K562 (cell line): ENCODE data around the gene ERICH6B. TPM values are rescaled to one million over a fixed set of nuclear protein-coding genes. Genes with fewer than 3 reads are reported as not detected.

ENCODE experiments used
- ATAC-seq: fragments of 200-7000 bp; cut with Tn5 transposase; 3 replicates; pipeline ENCODE4 v1.9.1; 2020; ENCODE audit warnings: moderate library complexity
- BruUV-seq: library from RNA; stranded (reverse); fragments of 400-500 nt; replicated peaks from 2 replicates; lab custom pipeline; 2021; lab: Mats Ljungman, UMichigan
- CTCF ChIA-PET: fragments of 300-600 bp; formaldehyde crosslinking; extraction: SDS; loops from one replicate; lab custom pipeline; 2021; ENCODE audit warnings: low intra/inter-chr PET ratio; lab: Yijun Ruan, JAX
- POLR2A ChIA-PET: fragments of 300-600, 350-650 bp; sonication (Branson Sonifier 250); formaldehyde crosslinking; extraction: SDS; loops from one replicate; lab custom pipeline; 2021; ENCODE audit warnings: antibody characterized with exemption, inconsistent platforms; lab: Yijun Ruan, JAX
- DNase-seq, 4 experiments: peaks; one replicate each; pipeline versions ENCODE4 v3.0.0 to v3.0.0-alpha.2; 2011 to 2018; ENCODE audit warnings: low spot score in 3 of 4, mixed read lengths in 3 of 4; ENCODE audit errors: extremely low read depth in 1 of 4
- FAIRE-seq: peaks from 2 replicates; lab custom pipeline; 2011; peaks lifted over from hg19 to GRCh38; lab: Jason Lieb, UNC
- H2AFZ ChIP-seq: 2 replicates; pipeline ENCODE4 v1.6.0; 2011; ENCODE audit warnings: low read depth, low read length, control low read depth, inconsistent platforms
- H3K27ac ChIP-seq: fragments of 200-600 bp; 3 replicates; pipeline ENCODE4 v1.8.0; 2011; ENCODE audit warnings: low read depth, mild to moderate bottlenecking, control low read depth, inconsistent platforms, low read length, moderate library complexity, mixed read lengths; ENCODE audit errors: extremely low read depth
- H3K27me3 ChIP-seq, 2 experiments: fragments of 300-600 bp in 1 of 2; 2 replicates in 1 of 2; 3 replicates in 1 of 2; pipeline versions ENCODE4 v1.6.0 to v1.8.0; 2011; ENCODE audit warnings: inconsistent platforms in 2 of 2, low read length in 2 of 2, mild to moderate bottlenecking in 1 of 2, mixed read lengths in 1 of 2, moderate library complexity in 1 of 2; ENCODE audit not compliant: control insufficient read depth in 2 of 2, insufficient read depth in 2 of 2
- H3K36me3 ChIP-seq: fragments of 300-600 bp; 3 replicates; pipeline ENCODE4 v1.8.0; 2011; ENCODE audit warnings: mild to moderate bottlenecking, low read length, inconsistent platforms; ENCODE audit not compliant: control insufficient read depth, insufficient read depth
- H3K4me1 ChIP-seq, 2 experiments: fragments of 200-600 bp in 1 of 2; replicated peaks in 1 of 2; 2 replicates in 1 of 2; 3 replicates in 1 of 2; pipeline versions ENCODE4 v1.5.1 to v1.8.0; 2011; ENCODE audit warnings: inconsistent platforms in 2 of 2, low read length in 2 of 2, mild to moderate bottlenecking in 1 of 2, mixed read lengths in 1 of 2, moderate library complexity in 1 of 2; ENCODE audit not compliant: control insufficient read depth in 2 of 2, insufficient read depth in 2 of 2
- H3K4me2 ChIP-seq: 2 replicates; pipeline ENCODE4 v1.6.1; 2011; ENCODE audit warnings: low read length, control low read depth, inconsistent platforms, mixed read lengths; ENCODE audit not compliant: insufficient read depth
- H3K4me3 ChIP-seq: fragments of 200-600 bp; sonication (generic), shearing (Covaris generic); 2 replicates; pipeline ENCODE4 v1.5.1; 2016; ENCODE audit warnings: control low read depth, inconsistent platforms
- H3K79me2 ChIP-seq: fragments of 200-600 bp; 3 replicates; pipeline ENCODE4 v1.8.0; 2011; ENCODE audit warnings: low read length, inconsistent platforms; ENCODE audit not compliant: control insufficient read depth, insufficient read depth
- H3K9ac ChIP-seq, 2 experiments: 2 replicates each; pipeline versions ENCODE4 v1.6.0 to v1.6.1; 2011; ENCODE audit warnings: low read depth in 2 of 2, low read length in 2 of 2, control low read depth in 1 of 2, inconsistent platforms in 1 of 2, mild to moderate bottlenecking in 1 of 2, mixed read lengths in 1 of 2; ENCODE audit not compliant: insufficient read depth in 1 of 2
- H3K9me1 ChIP-seq: one replicate; pipeline ENCODE4 v1.6.0; 2011; ENCODE audit warnings: inconsistent platforms, mild to moderate bottlenecking, low read length, moderate library complexity; ENCODE audit not compliant: control insufficient read depth, insufficient read depth
- H3K9me3 ChIP-seq: replicated peaks from 2 replicates; pipeline ENCODE4 v1.5.1; 2011; ENCODE audit warnings: low read depth, low read length, inconsistent platforms; ENCODE audit not compliant: control insufficient read depth, insufficient read depth
- H4K20me1 ChIP-seq: replicated peaks from 2 replicates; pipeline ENCODE4 v1.6.1; 2011; ENCODE audit warnings: low read length, inconsistent platforms, mixed read lengths; ENCODE audit not compliant: control insufficient read depth, insufficient read depth
- ARID3B ChIP-seq: fragments of 250-450 bp; sonication (Bioruptor Pico); IDR thresholded peaks from 2 replicates; pipeline ENCODE4 v1.4.0; 2020; ENCODE audit warnings: borderline replicate concordance
- ATF3 ChIP-seq, 2 experiments: fragments of 450-650 bp in 1 of 2; sonication (generic) in 1 of 2; formaldehyde crosslinking in 1 of 2; IDR thresholded peaks in 1 of 2; conservative IDR thresholded peaks in 1 of 2; 2 replicates each; pipeline versions ENCODE4 v1.6.1 to v1.8.1; 2016 to 2023; ENCODE audit warnings: mild to moderate bottlenecking in 2 of 2, moderate library complexity in 2 of 2, inconsistent platforms in 1 of 2, missing genetic modification reagents in 1 of 2
- ESRRB ChIP-seq: fragments of 250-450 bp; sonication (Bioruptor Pico); IDR thresholded peaks from 2 replicates; pipeline ENCODE4 v1.5.0; 2020; ENCODE audit warnings: mild to moderate bottlenecking, moderate library complexity, borderline replicate concordance
- FOS ChIP-seq: IDR thresholded peaks from 3 replicates; pipeline ENCODE4 v1.6.1; 2011; ENCODE audit not compliant: insufficient read length; ENCODE audit errors: extremely low read depth
- FOXM1 ChIP-seq, 2 experiments: fragments of 450-650 bp in 1 of 2; sonication (generic) in 1 of 2; formaldehyde crosslinking in 1 of 2; IDR thresholded peaks; 2 replicates each; pipeline versions ENCODE4 v1.6.1 to v1.9.0; 2017 to 2022; ENCODE audit warnings: low read depth in 2 of 2, mild to moderate bottlenecking in 2 of 2, missing genetic modification reagents in 1 of 2, moderate library complexity in 1 of 2
- GABPB2 ChIP-seq: fragments of 250-450 bp; sonication (Bioruptor Pico); conservative IDR thresholded peaks from 2 replicates; pipeline ENCODE4 v1.5.1; 2021; ENCODE audit warnings: mild to moderate bottlenecking
- KDM1A ChIP-seq, 2 experiments: fragments of 450-650 bp; IDR thresholded peaks; 2 replicates each; pipeline ENCODE4 v1.6.1; 2016; ENCODE audit warnings: mild to moderate bottlenecking in 2 of 2
- LARP7 ChIP-seq: fragments of 450-650 bp; IDR thresholded peaks from 2 replicates; pipeline ENCODE4 v1.6.1; 2016
- MCM5 ChIP-seq: fragments of 450-650 bp; IDR thresholded peaks from 2 replicates; pipeline ENCODE4 v1.6.1; 2016; ENCODE audit warnings: low read depth
- PRPF4 ChIP-seq: fragments of 200-400 bp; formaldehyde crosslinking; IDR thresholded peaks from one replicate; pipeline ENCODE4 v1.6.1; 2017; ENCODE audit warnings: low read length, low read depth, mild to moderate bottlenecking; ENCODE audit not compliant: insufficient read depth, poor library complexity, severe bottlenecking
- RBFOX2 ChIP-seq: fragments of 200-400 bp; formaldehyde crosslinking; IDR thresholded peaks from 2 replicates; pipeline ENCODE4 v1.6.1; 2017; ENCODE audit warnings: low read depth, mild to moderate bottlenecking, low read length, moderate library complexity
- ZNF3 ChIP-seq: fragments of 250-450 bp; sonication (Bioruptor Pico); IDR thresholded peaks from 2 replicates; pipeline ENCODE4 v1.5.0; 2021; ENCODE audit warnings: mild to moderate bottlenecking, moderate library complexity
- ZNF347 ChIP-seq: fragments of 450-650 bp; formaldehyde crosslinking; IDR thresholded peaks from 2 replicates; pipeline ENCODE4 v1.4.0; 2020; ENCODE audit warnings: low read depth, mild to moderate bottlenecking, moderate library complexity
- ZNF507 ChIP-seq: conservative IDR thresholded peaks from 2 replicates; pipeline ENCODE4 v1.6.1; 2017; ENCODE audit warnings: missing genetic modification characterization, missing compliant biosample characterization
- ZNF695 ChIP-seq: fragments of 450-650 bp; formaldehyde crosslinking; IDR thresholded peaks from 2 replicates; pipeline ENCODE4 v1.4.0; 2020; ENCODE audit warnings: mild to moderate bottlenecking, moderate library complexity
- WGBS: fragments of 100-300 bp; shearing (Covaris generic); methylation state at CpG from one replicate; pipeline ENCODE4 v1.1.6; 2016; ENCODE audit warnings: low coverage, mixed read lengths; ENCODE audit not compliant: insufficient coverage; ENCODE audit errors: missing lambda C conversion rate; 5-methylcytosine and 5-hydroxymethylcytosine counted together
- in situ Hi-C: fragments of 300-500 bp; cut with MboI; formaldehyde crosslinking; loops from 4 replicates; pipeline ENCODE4 v1.15.0; 2018; ENCODE audit warnings: inconsistent platforms, mixed read lengths
- intact Hi-C: fragments of 100-400 bp; cut with micrococcal nuclease; formaldehyde crosslinking; loops from 2 replicates; pipeline ENCODE4 v1.14.2; 2022
- polyA plus RNA-seq, 8 experiments: library from polyadenylated mRNA; depleted of rRNA in 4 of 8; stranded (reverse) in 5 of 8; unstranded in 3 of 8; fragments of >200 nt; fragmentation: Nextera tagmentation in 2 of 8; fragmentation: Illumina TruSeq in 1 of 8; extraction: Ambion mirVana in 2 of 8; extraction: Trizol in 1 of 8; gene quantifications; 2 replicates each; pipeline versions ENCODE4 v1.2.1 to v1.2.3, GENCODE V29; 2011 to 2014; ENCODE audit warnings: inconsistent platforms in 1 of 8, missing spikeins in 1 of 8
- total RNA-seq, 7 experiments: library from RNA; depleted of rRNA in 6 of 7; stranded (reverse); fragments of >200 nt in 6 of 7; fragmentation: Illumina TruSeq in 2 of 7; extraction: Trizol in 2 of 7; gene quantifications; 2 replicates each; pipeline versions ENCODE4 v1.2.1 to v1.2.3, GENCODE V29; 2011 to 2021; ENCODE audit warnings: low replicate concordance in 1 of 7
- TF ChIP-seq, protein P1 (sequence below): IDR thresholded peaks from 3 replicates; pipeline ENCODE4 v1.6.1; 2011; ENCODE audit warnings: borderline replicate concordance, mild to moderate bottlenecking; ENCODE audit not compliant: insufficient read length, insufficient read depth
- TF ChIP-seq, protein P2 (sequence below): fragments of 450-650 bp; formaldehyde crosslinking; IDR thresholded peaks from 2 replicates; pipeline ENCODE4 v1.4.0; 2020; ENCODE audit warnings: mild to moderate bottlenecking, mixed read lengths

Gene ERICH6B
- total and polyA plus RNA-seq, 9 of the 15 experiments (the other 6 are each of a cell fraction or from before 2014, with no cell fraction given): not detected

- Histone ChIP-seq H3K79me2 (no peaks in the 10 kb centered on the region), H3K36me3 (no peaks in the 10 kb centered on the region), H3K4me1 (no peaks in the 10 kb centered on the region), H2AFZ (no peak overlapping the region), H3K27ac (no peak overlapping the region), H4K20me1 (no peaks in the 10 kb centered on the region), H3K9me3 (no peaks in the 10 kb centered on the region), H3K4me2 (no peak overlapping the region), H3K9ac (no peak overlapping the region), H3K4me3 (no peak overlapping the region), H3K9me1 (no peaks in the 10 kb centered on the region), H3K27me3 (no peaks in the 10 kb centered on the region)
- ChIA-PET CTCF (no interaction called here), POLR2A (no interaction called here)
- in situ Hi-C loops: no loop called here
- no peak for ATAC-seq
- BruUV-seq: no TSS peak
- no peak for FAIRE-seq
- intact Hi-C loops: no loop called here
- WGBS: 0% methylated on average over 5 of the region's 5 CpGs
- DNase-seq: no peak
- TF ChIP-seq FOS: no peak
- no peak for TF ChIP-seq MCM5
- no peak for TF ChIP-seq ESRRB
- no peak for TF ChIP-seq ZNF3 (CRISPR knock-in tag)
- TF ChIP-seq, protein P1, sequence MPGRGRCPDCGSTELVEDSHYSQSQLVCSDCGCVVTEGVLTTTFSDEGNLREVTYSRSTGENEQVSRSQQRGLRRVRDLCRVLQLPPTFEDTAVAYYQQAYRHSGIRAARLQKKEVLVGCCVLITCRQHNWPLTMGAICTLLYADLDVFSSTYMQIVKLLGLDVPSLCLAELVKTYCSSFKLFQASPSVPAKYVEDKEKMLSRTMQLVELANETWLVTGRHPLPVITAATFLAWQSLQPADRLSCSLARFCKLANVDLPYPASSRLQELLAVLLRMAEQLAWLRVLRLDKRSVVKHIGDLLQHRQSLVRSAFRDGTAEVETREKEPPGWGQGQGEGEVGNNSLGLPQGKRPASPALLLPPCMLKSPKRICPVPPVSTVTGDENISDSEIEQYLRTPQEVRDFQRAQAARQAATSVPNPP: no peak
- TF ChIP-seq, protein P2, sequence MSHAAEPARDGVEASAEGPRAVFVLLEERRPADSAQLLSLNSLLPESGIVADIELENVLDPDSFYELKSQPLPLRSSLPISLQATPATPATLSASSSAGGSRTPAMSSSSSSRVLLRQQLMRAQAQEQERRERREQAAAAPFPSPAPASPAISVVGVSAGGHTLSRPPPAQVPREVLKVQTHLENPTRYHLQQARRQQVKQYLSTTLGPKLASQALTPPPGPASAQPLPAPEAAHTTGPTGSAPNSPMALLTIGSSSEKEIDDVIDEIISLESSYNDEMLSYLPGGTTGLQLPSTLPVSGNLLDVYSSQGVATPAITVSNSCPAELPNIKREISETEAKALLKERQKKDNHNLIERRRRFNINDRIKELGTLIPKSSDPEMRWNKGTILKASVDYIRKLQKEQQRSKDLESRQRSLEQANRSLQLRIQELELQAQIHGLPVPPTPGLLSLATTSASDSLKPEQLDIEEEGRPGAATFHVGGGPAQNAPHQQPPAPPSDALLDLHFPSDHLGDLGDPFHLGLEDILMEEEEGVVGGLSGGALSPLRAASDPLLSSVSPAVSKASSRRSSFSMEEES (CRISPR knock-in tag): no peak
- no peak for TF ChIP-seq ARID3B (CRISPR knock-in tag)
- no peak for TF ChIP-seq LARP7
- no peak for TF ChIP-seq ZNF507 (tag)
- no peak for TF ChIP-seq FOXM1 (IDR thresholded peaks at IDR 0.05; ENCODE audit: low read depth)
- TF ChIP-seq FOXM1 (CRISPR knock-in tag; IDR thresholded peaks at IDR 0.05; ENCODE audit: low read depth): no peak
- no peak for TF ChIP-seq PRPF4
- TF ChIP-seq GABPB2 (CRISPR knock-in tag): no peak
- TF ChIP-seq ZNF695: no peak
- no peak for TF ChIP-seq RBFOX2
- no peak for TF ChIP-seq ATF3 (IDR thresholded peaks at IDR 0.05)
- TF ChIP-seq ATF3 (CRISPR knock-in tag; conservative IDR thresholded peaks at IDR 0.05): no peak
- no peak for TF ChIP-seq KDM1A (IDR thresholded peaks at IDR 0.05)
- TF ChIP-seq ZNF347 (CRISPR knock-in tag): no peak
Observed at GRCh38 chr13:45654633-45655349, 39.3 kb upstream of the ERICH6B start.
